Upper lobe of right lung (tissue), 1 donor: ENCODE data around the gene APBA2. TPM values are rescaled to one million over a fixed set of nuclear protein-coding genes. Genes with fewer than 3 reads are reported as not detected.
A peak's percentile ranks its signal among the peaks of the same experiment; 100 is the strongest.

Experiments used
- ATAC-seq: fragments of 200-7000 bp; cut with Tn5 transposase; one replicate; pipeline ENCODE4 v1.9.1; 2020; ENCODE audit warnings: mild to moderate bottlenecking, moderate library complexity
- DNase-seq: peaks from one replicate; pipeline ENCODE4 v3.0.0-alpha.2; 2020
- H3K27ac ChIP-seq: fragments of 200-600 bp; one replicate; pipeline ENCODE4 v1.8.0; 2022
- H3K27me3 ChIP-seq: fragments of 200-600 bp; one replicate; pipeline ENCODE4 v1.8.0; 2022; ENCODE audit warnings: mild to moderate bottlenecking
- H3K36me3 ChIP-seq: fragments of 200-600 bp; one replicate; pipeline ENCODE4 v1.8.0; 2022
- H3K4me1 ChIP-seq: fragments of 200-600 bp; one replicate; pipeline ENCODE4 v1.8.0; 2022
- H3K4me3 ChIP-seq: fragments of 200-600 bp; one replicate; pipeline ENCODE4 v1.8.0; 2022; ENCODE audit warnings: mild to moderate bottlenecking
- H3K9me3 ChIP-seq: fragments of 200-600 bp; one replicate; pipeline ENCODE4 v1.8.0; 2022
- intact Hi-C: fragments of 100-400 bp; cut with DNase I; formaldehyde crosslinking; loops from one replicate; pipeline ENCODE4 v1.11.0; 2022
- total RNA-seq: library from RNA; stranded (reverse); fragmentation: NEBNext Ultra II Directional; extraction: Animal tissue kit (Norgen Biotek cat#: 25700); gene quantifications from one replicate; pipeline ENCODE4 v1.2.1, GENCODE V29; 2021
- TF ChIP-seq, protein P1 (sequence below): fragments of 200-600 bp; IDR thresholded peaks from one replicate; pipeline ENCODE4 v1.8.0; 2022; ENCODE audit warnings: antibody characterized with exemption
- donor health status: DM: no; HTN: yes; CAD: no; lungs with severe emphysema.

Gene APBA2
- total RNA-seq, 1 donor from 2014 or later: 4.2 TPM

DNA sequence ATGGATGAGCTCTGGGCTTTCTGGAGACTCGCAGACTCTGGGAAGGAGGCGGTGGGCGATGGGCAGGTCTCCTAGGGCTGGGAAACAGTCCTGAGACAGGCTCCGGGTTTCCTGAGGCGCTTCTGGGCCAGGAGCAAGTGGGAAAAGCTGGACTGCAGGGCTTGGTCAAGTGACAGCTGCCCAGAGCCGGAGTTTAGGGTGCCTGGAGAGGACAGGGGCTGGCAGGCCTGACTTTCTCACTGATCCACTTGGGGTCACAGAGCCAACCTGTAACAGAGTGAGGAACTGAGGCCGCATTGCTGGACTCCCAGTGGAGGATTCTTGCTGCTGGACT is 107.9 kb downstream of the APBA2 start:
- Histone ChIP-seq H3K9me3 (no peaks in the 10 kb centered on the region), H3K4me3 (no peak overlapping the region), H3K27me3 (no peaks in the 10 kb centered on the region), H3K4me1 (no peaks in the 10 kb centered on the region), H3K36me3 (no peaks in the 10 kb centered on the region), H3K27ac (no peak overlapping the region)
- TF ChIP-seq, protein P1, sequence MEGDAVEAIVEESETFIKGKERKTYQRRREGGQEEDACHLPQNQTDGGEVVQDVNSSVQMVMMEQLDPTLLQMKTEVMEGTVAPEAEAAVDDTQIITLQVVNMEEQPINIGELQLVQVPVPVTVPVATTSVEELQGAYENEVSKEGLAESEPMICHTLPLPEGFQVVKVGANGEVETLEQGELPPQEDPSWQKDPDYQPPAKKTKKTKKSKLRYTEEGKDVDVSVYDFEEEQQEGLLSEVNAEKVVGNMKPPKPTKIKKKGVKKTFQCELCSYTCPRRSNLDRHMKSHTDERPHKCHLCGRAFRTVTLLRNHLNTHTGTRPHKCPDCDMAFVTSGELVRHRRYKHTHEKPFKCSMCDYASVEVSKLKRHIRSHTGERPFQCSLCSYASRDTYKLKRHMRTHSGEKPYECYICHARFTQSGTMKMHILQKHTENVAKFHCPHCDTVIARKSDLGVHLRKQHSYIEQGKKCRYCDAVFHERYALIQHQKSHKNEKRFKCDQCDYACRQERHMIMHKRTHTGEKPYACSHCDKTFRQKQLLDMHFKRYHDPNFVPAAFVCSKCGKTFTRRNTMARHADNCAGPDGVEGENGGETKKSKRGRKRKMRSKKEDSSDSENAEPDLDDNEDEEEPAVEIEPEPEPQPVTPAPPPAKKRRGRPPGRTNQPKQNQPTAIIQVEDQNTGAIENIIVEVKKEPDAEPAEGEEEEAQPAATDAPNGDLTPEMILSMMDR: no peak
- intact Hi-C loops: no loop called here
- ATAC-seq: no peak
- peak; percentile 49 for DNase-seq

DNA sequence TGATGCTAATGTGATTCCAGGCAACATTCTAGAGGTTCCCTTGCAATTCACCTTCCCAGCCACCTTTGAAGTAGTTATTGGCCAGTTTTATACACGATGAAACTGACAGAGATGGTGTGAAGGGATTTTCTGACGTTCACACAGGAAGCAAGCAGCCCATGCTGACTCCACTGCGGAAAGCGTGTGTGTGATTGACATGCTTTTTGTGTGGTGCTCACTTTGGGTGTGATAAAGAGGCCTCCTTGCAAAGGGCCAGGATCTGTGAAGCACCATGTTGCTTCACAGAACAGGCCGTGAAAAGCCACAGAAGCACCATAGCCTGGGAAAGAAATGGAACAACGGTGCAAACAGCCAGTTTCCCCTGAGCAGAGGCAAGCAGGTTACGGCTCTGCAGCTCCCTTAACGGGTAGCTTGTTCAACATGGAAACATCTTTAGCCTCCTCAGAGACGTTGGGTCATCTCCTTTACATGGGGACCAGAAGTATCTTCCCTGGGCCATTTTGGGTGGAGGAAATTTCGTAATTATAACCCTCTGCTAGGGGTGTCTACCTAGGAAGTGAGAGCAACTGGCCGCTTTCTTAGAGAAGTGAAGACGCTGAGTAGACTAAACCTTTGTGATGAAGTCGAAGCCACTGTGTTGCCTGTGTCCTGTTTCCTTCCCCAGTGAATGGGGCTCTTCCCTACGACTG is 108.5 kb downstream of the APBA2 start:
- no peaks in the 10 kb centered on the region for H3K4me1 ChIP-seq
- no peak overlapping the region for H3K4me3 ChIP-seq
- H3K27ac ChIP-seq: no peak overlapping the region
- ATAC-seq (no peak), DNase-seq (no peak)
- TF ChIP-seq, protein P1: no peak
- H3K9me3 ChIP-seq: no peaks in the 10 kb centered on the region
- intact Hi-C loops: no loop called here
- H3K36me3 ChIP-seq: no peaks in the 10 kb centered on the region
- no peaks in the 10 kb centered on the region for H3K27me3 ChIP-seq

- H3K36me3 ChIP-seq: no peaks in the 10 kb centered on the region
- intact Hi-C loops: no loop called here
- DNase-seq (peak; percentile 40), ATAC-seq (no peak)
- H3K27me3 ChIP-seq: no peaks in the 10 kb centered on the region
- H3K4me3 ChIP-seq: no peak overlapping the region
- no peaks in the 10 kb centered on the region for H3K4me1 ChIP-seq
- H3K27ac ChIP-seq: no peak overlapping the region
- TF ChIP-seq, protein P1: no peak
- no peaks in the 10 kb centered on the region for H3K9me3 ChIP-seq
These were observed 109.2 kb downstream of the APBA2 start for GRCh38 chr15:28994831-28995596.

GRCh38 chr15:28995705-28996104 is 109.9 kb downstream of the APBA2 start:
- Histone ChIP-seq H3K9me3 (no peaks in the 10 kb centered on the region), H3K4me1 (no peaks in the 10 kb centered on the region), H3K27me3 (no peaks in the 10 kb centered on the region), H3K27ac (no peak overlapping the region), H3K4me3 (no peak overlapping the region), H3K36me3 (no peaks in the 10 kb centered on the region)
- ATAC-seq (no peak), DNase-seq (no peak)
- TF ChIP-seq, protein P1: no peak
- intact Hi-C loops: no loop called here

DNA sequence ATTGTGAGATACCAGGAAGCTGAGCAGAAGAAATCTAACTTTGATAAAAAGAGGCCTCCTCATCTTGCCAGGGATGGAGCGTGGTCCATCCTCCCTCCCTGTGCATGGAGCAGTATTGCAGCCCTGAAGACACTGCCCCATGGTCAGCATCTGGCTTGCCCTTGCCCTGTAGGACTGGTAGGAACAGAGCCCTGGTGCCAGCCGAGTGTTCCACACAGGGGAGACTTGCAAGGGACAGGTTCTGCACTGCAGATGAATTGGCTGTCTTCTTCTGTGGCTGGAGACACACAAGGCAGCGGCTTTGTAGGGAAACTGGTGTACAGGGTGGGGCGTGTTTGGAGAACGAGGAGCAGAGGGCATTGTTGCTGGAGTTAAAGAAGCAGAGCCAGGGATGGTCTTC is 110.5 kb downstream of the APBA2 start:
- TF ChIP-seq, protein P1: no peak
- H3K27me3 ChIP-seq: no peaks in the 10 kb centered on the region
- H3K9me3 ChIP-seq: no peaks in the 10 kb centered on the region
- H3K4me3 ChIP-seq: no peak overlapping the region
- no peak for ATAC-seq
- intact Hi-C loops: no loop called here
- H3K36me3 ChIP-seq: no peaks in the 10 kb centered on the region
- H3K4me1 ChIP-seq: no peaks in the 10 kb centered on the region
- no peak overlapping the region for H3K27ac ChIP-seq
- DNase-seq: no peak
